Measurements from ENCODE around the gene SNX25. TPM values are rescaled to one million over a fixed set of nuclear protein-coding genes. Genes with fewer than 3 reads are reported as not detected.

The SNX25 gene
- polyA plus RNA-seq, 1 donor from 2014 or later = 6.4 TPM

- no peak overlapping the region for H3K4me2 ChIP-seq (ENCODE audit: low read length)
- TF ChIP-seq RAD21 (conservative IDR thresholded peaks at IDR 0.05) (no peak), MXI1 (conservative IDR thresholded peaks at IDR 0.05; ENCODE audit: poor library complexity, severe bottlenecking) (no peak), EZH2 (IDR thresholded peaks at IDR 0.05; ENCODE audit: borderline replicate concordance, insufficient read depth, low read length, poor library complexity, severe bottlenecking) (no peak), TAF1 (IDR thresholded peaks at IDR 0.05; ENCODE audit: low read depth) (no peak), EP300 (conservative IDR thresholded peaks at IDR 0.05; ENCODE audit: poor library complexity, severe bottlenecking) (no peak), POLR2AphosphoS5 (IDR thresholded peaks at IDR 0.05) (no peak)
- TF ChIP-seq, protein P1, sequence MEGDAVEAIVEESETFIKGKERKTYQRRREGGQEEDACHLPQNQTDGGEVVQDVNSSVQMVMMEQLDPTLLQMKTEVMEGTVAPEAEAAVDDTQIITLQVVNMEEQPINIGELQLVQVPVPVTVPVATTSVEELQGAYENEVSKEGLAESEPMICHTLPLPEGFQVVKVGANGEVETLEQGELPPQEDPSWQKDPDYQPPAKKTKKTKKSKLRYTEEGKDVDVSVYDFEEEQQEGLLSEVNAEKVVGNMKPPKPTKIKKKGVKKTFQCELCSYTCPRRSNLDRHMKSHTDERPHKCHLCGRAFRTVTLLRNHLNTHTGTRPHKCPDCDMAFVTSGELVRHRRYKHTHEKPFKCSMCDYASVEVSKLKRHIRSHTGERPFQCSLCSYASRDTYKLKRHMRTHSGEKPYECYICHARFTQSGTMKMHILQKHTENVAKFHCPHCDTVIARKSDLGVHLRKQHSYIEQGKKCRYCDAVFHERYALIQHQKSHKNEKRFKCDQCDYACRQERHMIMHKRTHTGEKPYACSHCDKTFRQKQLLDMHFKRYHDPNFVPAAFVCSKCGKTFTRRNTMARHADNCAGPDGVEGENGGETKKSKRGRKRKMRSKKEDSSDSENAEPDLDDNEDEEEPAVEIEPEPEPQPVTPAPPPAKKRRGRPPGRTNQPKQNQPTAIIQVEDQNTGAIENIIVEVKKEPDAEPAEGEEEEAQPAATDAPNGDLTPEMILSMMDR (IDR thresholded peaks at IDR 0.05; ENCODE audit: poor library complexity, severe bottlenecking) = no peak
- TF ChIP-seq, protein P2, sequence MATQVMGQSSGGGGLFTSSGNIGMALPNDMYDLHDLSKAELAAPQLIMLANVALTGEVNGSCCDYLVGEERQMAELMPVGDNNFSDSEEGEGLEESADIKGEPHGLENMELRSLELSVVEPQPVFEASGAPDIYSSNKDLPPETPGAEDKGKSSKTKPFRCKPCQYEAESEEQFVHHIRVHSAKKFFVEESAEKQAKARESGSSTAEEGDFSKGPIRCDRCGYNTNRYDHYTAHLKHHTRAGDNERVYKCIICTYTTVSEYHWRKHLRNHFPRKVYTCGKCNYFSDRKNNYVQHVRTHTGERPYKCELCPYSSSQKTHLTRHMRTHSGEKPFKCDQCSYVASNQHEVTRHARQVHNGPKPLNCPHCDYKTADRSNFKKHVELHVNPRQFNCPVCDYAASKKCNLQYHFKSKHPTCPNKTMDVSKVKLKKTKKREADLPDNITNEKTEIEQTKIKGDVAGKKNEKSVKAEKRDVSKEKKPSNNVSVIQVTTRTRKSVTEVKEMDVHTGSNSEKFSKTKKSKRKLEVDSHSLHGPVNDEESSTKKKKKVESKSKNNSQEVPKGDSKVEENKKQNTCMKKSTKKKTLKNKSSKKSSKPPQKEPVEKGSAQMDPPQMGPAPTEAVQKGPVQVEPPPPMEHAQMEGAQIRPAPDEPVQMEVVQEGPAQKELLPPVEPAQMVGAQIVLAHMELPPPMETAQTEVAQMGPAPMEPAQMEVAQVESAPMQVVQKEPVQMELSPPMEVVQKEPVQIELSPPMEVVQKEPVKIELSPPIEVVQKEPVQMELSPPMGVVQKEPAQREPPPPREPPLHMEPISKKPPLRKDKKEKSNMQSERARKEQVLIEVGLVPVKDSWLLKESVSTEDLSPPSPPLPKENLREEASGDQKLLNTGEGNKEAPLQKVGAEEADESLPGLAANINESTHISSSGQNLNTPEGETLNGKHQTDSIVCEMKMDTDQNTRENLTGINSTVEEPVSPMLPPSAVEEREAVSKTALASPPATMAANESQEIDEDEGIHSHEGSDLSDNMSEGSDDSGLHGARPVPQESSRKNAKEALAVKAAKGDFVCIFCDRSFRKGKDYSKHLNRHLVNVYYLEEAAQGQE (IDR thresholded peaks at IDR 0.05; ENCODE audit: borderline replicate concordance) = no peak
Measured at GRCh38 chr4:185278716-185279115, 69.3 kb downstream of the SNX25 start.

GRCh38 chr4:185280608-185281007 is 71.2 kb downstream of the SNX25 start:
- H3K79me2 ChIP-seq (replicated peaks; ENCODE audit: insufficient read depth, low read length) = no peaks in the 10 kb centered on the region
- H3K4me3 ChIP-seq (ENCODE audit: low read length) = no peak overlapping the region
- no peaks in the 10 kb centered on the region for H3K9me3 ChIP-seq (ENCODE audit: low read length)
- H2AFZ ChIP-seq (ENCODE audit: low read depth, low read length) = no peak overlapping the region
- no peak overlapping the region for H3K27ac ChIP-seq (ENCODE audit: low read length)
- H4K20me1 ChIP-seq (ENCODE audit: insufficient read depth) = no peaks in the 10 kb centered on the region
- no peaks in the 10 kb centered on the region for H3F3A ChIP-seq (ENCODE audit: insufficient read depth, low read length, poor library complexity, severe bottlenecking)
- no peak for TF ChIP-seq SMC3 (conservative IDR thresholded peaks at IDR 0.05; ENCODE audit: poor library complexity)
- TF ChIP-seq POLR2AphosphoS5 (IDR thresholded peaks at IDR 0.05) = no peak
- TF ChIP-seq EZH2 (IDR thresholded peaks at IDR 0.05; ENCODE audit: borderline replicate concordance, insufficient read depth, low read length, poor library complexity, severe bottlenecking) = no peak
- TF ChIP-seq TAF1 (IDR thresholded peaks at IDR 0.05; ENCODE audit: low read depth) = no peak
- TF ChIP-seq MXI1 (conservative IDR thresholded peaks at IDR 0.05; ENCODE audit: poor library complexity, severe bottlenecking) = no peak
- TF ChIP-seq EP300 (conservative IDR thresholded peaks at IDR 0.05; ENCODE audit: poor library complexity, severe bottlenecking) = no peak
- no peak for TF ChIP-seq RAD21 (conservative IDR thresholded peaks at IDR 0.05)
- TF ChIP-seq, protein P1 (IDR thresholded peaks at IDR 0.05; ENCODE audit: poor library complexity, severe bottlenecking) = no peak
- TF ChIP-seq, protein P2 (IDR thresholded peaks at IDR 0.05; ENCODE audit: borderline replicate concordance) = no peak
- H3K36me3 ChIP-seq (ENCODE audit: insufficient read depth, low read length) = no peaks in the 10 kb centered on the region
- H3K9ac ChIP-seq (ENCODE audit: low read length) = no peak overlapping the region
- H3K27me3 ChIP-seq (ENCODE audit: insufficient read depth, low read depth, low read length) = no peaks in the 10 kb centered on the region
- H3K4me2 ChIP-seq (ENCODE audit: low read length) = no peak overlapping the region
- no peaks in the 10 kb centered on the region for H3K9me2 ChIP-seq (ENCODE audit: insufficient read depth, low read length)

More at GRCh38 chr4:185278716-185279115, 69.3 kb downstream of the SNX25 start:
- no peak overlapping the region for H2AFZ ChIP-seq (ENCODE audit: low read depth, low read length)
- H4K20me1 ChIP-seq (ENCODE audit: insufficient read depth) = no peaks in the 10 kb centered on the region
- no peaks in the 10 kb centered on the region for H3K79me2 ChIP-seq (replicated peaks; ENCODE audit: insufficient read depth, low read length)
- no peaks in the 10 kb centered on the region for H3K9me2 ChIP-seq (ENCODE audit: insufficient read depth, low read length)
- H3K4me3 ChIP-seq (ENCODE audit: low read length) = no peak overlapping the region
- no peaks in the 10 kb centered on the region for H3F3A ChIP-seq (ENCODE audit: insufficient read depth, low read length, poor library complexity, severe bottlenecking)
- H3K27me3 ChIP-seq (ENCODE audit: insufficient read depth, low read depth, low read length) = no peaks in the 10 kb centered on the region
- no peak overlapping the region for H3K9ac ChIP-seq (ENCODE audit: low read length)
- no peaks in the 10 kb centered on the region for H3K36me3 ChIP-seq (ENCODE audit: insufficient read depth, low read length)
- H3K27ac ChIP-seq (ENCODE audit: low read length) = no peak overlapping the region
- H3K9me3 ChIP-seq (ENCODE audit: low read length) = no peaks in the 10 kb centered on the region

Data from neural cell (in vitro differentiated cells).